ENCODE data around the gene USP9X.
"Not testable (repeated sequence)": the region's sequence is repeated elsewhere in the genome, so short reads cannot be mapped to it uniquely, and the experiment has no call there.

USP9X gene

GRCh38 chrX:41108463-41109205 is 23.4 kb downstream of the USP9X start:
- Histone ChIP-seq H3K9me3 (ENCODE audit: insufficient read depth, low read length) (no peaks in the 10 kb centered on the region), H3K4me3 (ENCODE audit: insufficient read length, low read depth) (no peak overlapping the region), H3K36me3 (ENCODE audit: insufficient read depth, insufficient read length, low read length) (peaks cover 2% of the 10 kb centered on the region), H3K27me3 (ENCODE audit: insufficient read depth, insufficient read length) (no peaks in the 10 kb centered on the region), H3K4me1 (ENCODE audit: insufficient read depth, insufficient read length) (peaks cover 3% of the 10 kb centered on the region), H3K9ac (ENCODE audit: insufficient read length, low read depth) (no peak overlapping the region)
- DNase-seq (ENCODE audit: low read depth, low spot score), result no peak
- TF ChIP-seq YY1 (IDR thresholded peaks at IDR 0.05; ENCODE audit: insufficient read depth, insufficient read length), result no peak
- TF ChIP-seq ZNF274 (IDR thresholded peaks at IDR 0.05; ENCODE audit: low read depth, low read length), result no peak
- TF ChIP-seq SUZ12 (IDR thresholded peaks at IDR 0.05; ENCODE audit: extremely low read depth, insufficient read depth, insufficient read length), result no peak

DNA sequence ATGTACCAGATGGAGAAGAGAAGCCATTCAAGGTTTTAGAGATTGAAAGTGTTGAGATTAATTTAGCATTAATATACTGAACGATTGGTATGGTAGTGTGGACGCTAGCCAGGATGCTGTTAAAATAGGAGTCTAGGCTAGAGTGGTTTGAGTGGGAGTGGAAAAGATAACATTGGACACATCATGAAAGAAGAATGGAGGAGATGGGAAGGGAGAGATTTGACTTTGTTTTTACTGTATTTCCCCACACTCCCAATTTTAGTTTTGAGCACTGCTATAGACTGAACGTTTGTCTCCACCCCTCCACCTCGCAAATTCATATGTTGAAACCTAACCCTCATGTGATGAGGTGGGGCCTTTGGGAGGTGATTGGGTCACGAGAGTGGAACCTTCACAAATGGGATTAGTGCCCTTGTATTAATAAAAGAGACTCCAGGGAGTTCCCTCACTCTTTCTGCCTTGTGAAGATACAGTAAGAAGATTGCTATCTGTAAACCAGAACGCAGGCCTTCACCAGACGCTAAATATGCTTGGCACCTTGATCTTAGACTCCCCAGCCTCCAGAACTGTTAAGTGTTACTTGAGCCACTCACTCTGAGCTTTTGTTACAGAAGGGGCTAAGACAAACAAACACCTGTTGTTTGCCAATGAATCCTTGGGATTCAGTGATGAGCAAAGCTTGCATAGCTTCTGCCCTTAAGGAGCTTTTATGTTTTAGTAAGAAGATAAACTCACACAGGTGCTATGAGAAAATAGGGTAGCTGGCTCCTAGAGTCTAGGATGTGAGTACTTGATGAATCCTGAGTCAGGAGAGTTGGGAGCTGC is 25.8 kb downstream of the USP9X start:
- Histone ChIP-seq H3K27me3 (ENCODE audit: insufficient read depth, insufficient read length) (no peaks in the 10 kb centered on the region), H3K9ac (ENCODE audit: insufficient read length, low read depth) (no peak overlapping the region), H3K9me3 (ENCODE audit: insufficient read depth, low read length) (no peaks in the 10 kb centered on the region), H3K4me3 (ENCODE audit: insufficient read length, low read depth) (no peak overlapping the region), H3K36me3 (ENCODE audit: insufficient read depth, insufficient read length, low read length) (no peaks in the 10 kb centered on the region), H3K4me1 (ENCODE audit: insufficient read depth, insufficient read length) (peaks cover 3% of the 10 kb centered on the region)
- TF ChIP-seq SUZ12 (IDR thresholded peaks at IDR 0.05; ENCODE audit: extremely low read depth, insufficient read depth, insufficient read length) (no peak), YY1 (IDR thresholded peaks at IDR 0.05; ENCODE audit: insufficient read depth, insufficient read length) (no peak), ZNF274 (IDR thresholded peaks at IDR 0.05; ENCODE audit: low read depth, low read length) (no peak)
- no peak for DNase-seq (ENCODE audit: low read depth, low spot score)

DNA sequence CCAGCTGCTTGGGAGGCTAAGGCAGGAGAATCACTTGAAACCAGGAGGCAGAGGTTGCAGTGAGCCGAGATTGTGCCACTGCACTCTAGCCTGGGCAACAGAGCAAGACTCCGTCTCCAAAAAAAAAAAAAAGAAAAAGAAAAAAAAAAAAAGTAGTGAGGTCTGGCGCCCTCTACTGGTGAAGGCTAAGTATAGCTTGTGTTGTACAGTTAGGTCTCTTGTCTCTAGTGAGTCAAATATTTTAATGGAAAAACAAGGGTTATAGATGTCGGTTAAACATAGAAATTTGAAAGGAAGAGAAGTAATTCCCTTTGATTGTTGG is 29.8 kb downstream of the USP9X start:
- not testable (repeated sequence) for DNase-seq (ENCODE audit: low read depth, low spot score); H3K4me1 ChIP-seq (ENCODE audit: insufficient read depth, insufficient read length); H3K4me3 ChIP-seq (ENCODE audit: insufficient read length, low read depth); H3K36me3 ChIP-seq (ENCODE audit: insufficient read depth, insufficient read length, low read length); H3K9ac ChIP-seq (ENCODE audit: insufficient read length, low read depth); H3K9me3 ChIP-seq (ENCODE audit: insufficient read depth, low read length); H3K27me3 ChIP-seq (ENCODE audit: insufficient read depth, insufficient read length)

- no peak for DNase-seq (ENCODE audit: low read depth, low spot score)
- Histone ChIP-seq H3K9ac (ENCODE audit: insufficient read length, low read depth) (no peak overlapping the region), H3K4me1 (ENCODE audit: insufficient read depth, insufficient read length) (no peaks in the 10 kb centered on the region), H3K27me3 (ENCODE audit: insufficient read depth, insufficient read length) (no peaks in the 10 kb centered on the region), H3K9me3 (ENCODE audit: insufficient read depth, low read length) (no peaks in the 10 kb centered on the region), H3K4me3 (ENCODE audit: insufficient read length, low read depth) (no peak overlapping the region), H3K36me3 (ENCODE audit: insufficient read depth, insufficient read length, low read length) (no peaks in the 10 kb centered on the region)
- TF ChIP-seq YY1 (IDR thresholded peaks at IDR 0.05; ENCODE audit: insufficient read depth, insufficient read length) (no peak), SUZ12 (IDR thresholded peaks at IDR 0.05; ENCODE audit: extremely low read depth, insufficient read depth, insufficient read length) (no peak), ZNF274 (IDR thresholded peaks at IDR 0.05; ENCODE audit: low read depth, low read length) (no peak)
These were observed 31.7 kb downstream of the USP9X start for GRCh38 chrX:41116948-41117347.

DNA sequence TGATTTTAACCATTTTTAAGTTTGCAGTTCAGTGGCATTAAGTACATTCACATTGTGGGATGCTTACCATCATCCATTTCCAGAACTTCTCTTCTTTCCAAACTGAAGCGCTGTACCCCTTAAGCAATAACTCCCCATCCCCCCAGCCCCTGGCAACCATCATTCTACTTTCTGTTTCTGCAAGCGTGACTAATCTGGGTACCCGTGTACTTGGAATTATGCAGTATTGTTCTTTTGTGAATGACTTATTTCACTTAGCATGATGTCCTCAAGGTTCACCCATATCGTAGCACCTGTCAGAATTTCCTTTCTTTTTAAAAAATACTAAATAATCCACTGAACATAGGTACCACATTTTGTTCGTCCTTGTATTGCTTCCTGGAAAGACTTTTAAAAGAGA is 32.9 kb downstream of the USP9X start:
- TF ChIP-seq ZNF274 (IDR thresholded peaks at IDR 0.05; ENCODE audit: low read depth, low read length) (no peak), SUZ12 (IDR thresholded peaks at IDR 0.05; ENCODE audit: extremely low read depth, insufficient read depth, insufficient read length) (no peak), YY1 (IDR thresholded peaks at IDR 0.05; ENCODE audit: insufficient read depth, insufficient read length) (no peak)
- no peak for DNase-seq (ENCODE audit: low read depth, low spot score)
- no peak overlapping the region for H3K9ac ChIP-seq (ENCODE audit: insufficient read length, low read depth)
- H3K9me3 ChIP-seq (ENCODE audit: insufficient read depth, low read length), result no peaks in the 10 kb centered on the region
- H3K4me3 ChIP-seq (ENCODE audit: insufficient read length, low read depth), result no peak overlapping the region
- no peaks in the 10 kb centered on the region for H3K4me1 ChIP-seq (ENCODE audit: insufficient read depth, insufficient read length)
- no peaks in the 10 kb centered on the region for H3K36me3 ChIP-seq (ENCODE audit: insufficient read depth, insufficient read length, low read length)
- H3K27me3 ChIP-seq (ENCODE audit: insufficient read depth, insufficient read length), result no peaks in the 10 kb centered on the region

DNA sequence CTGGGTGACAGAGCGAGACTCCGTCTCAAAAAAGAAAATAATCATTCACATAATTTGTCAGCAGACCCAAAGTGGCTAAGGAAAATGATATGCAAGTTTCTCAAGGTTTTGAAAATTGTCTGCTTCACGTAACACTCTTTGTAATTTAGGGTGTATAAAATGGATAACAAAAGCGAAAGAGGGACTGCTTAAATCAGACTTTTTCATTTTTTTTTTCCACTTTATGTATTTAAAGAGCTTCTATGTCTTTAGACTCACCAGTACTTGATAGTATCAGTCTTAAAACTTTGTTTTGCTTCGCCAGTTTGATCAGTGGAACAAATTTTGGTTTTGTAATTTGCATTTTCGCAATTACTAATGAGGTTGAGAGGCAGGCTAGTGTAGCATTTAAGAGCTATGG is 34.6 kb downstream of the USP9X start:
- H3K36me3 ChIP-seq (ENCODE audit: insufficient read depth, insufficient read length, low read length), result peaks cover 12% of the 10 kb centered on the region
- no peaks in the 10 kb centered on the region for H3K27me3 ChIP-seq (ENCODE audit: insufficient read depth, insufficient read length)
- no peak for TF ChIP-seq SUZ12 (IDR thresholded peaks at IDR 0.05; ENCODE audit: extremely low read depth, insufficient read depth, insufficient read length)
- no peak for TF ChIP-seq ZNF274 (IDR thresholded peaks at IDR 0.05; ENCODE audit: low read depth, low read length)
- no peak for TF ChIP-seq YY1 (IDR thresholded peaks at IDR 0.05; ENCODE audit: insufficient read depth, insufficient read length)
- H3K9me3 ChIP-seq (ENCODE audit: insufficient read depth, low read length), result no peaks in the 10 kb centered on the region
- no peaks in the 10 kb centered on the region for H3K4me1 ChIP-seq (ENCODE audit: insufficient read depth, insufficient read length)
- no peak for DNase-seq (ENCODE audit: low read depth, low spot score)
- H3K4me3 ChIP-seq (ENCODE audit: insufficient read length, low read depth), result no peak overlapping the region
- H3K9ac ChIP-seq (ENCODE audit: insufficient read length, low read depth), result no peak overlapping the region

DNA sequence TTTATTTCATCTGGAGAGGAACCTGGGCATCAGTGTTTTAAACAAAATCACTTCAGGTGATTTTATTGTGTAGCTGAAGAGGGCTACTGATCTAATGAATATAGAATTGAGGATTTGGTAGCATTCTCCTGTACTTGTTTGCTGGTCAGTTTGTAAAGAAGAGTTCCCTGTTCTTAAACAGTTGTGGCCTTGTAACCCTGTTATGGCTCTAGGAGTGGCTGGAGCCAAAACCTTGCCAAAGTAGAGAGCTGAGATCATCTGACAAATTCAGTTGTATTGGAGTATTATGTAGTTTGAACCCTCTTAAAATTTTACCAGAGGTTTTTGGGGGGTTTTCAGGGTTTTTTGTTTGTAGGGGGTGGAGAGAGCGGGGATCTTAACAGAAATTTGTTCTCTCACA is 36.5 kb downstream of the USP9X start:
- no peaks in the 10 kb centered on the region for H3K4me1 ChIP-seq (ENCODE audit: insufficient read depth, insufficient read length)
- H3K4me3 ChIP-seq (ENCODE audit: insufficient read length, low read depth), result no peak overlapping the region
- no peaks in the 10 kb centered on the region for H3K27me3 ChIP-seq (ENCODE audit: insufficient read depth, insufficient read length)
- peaks cover 17% of the 10 kb centered on the region for H3K36me3 ChIP-seq (ENCODE audit: insufficient read depth, insufficient read length, low read length)
- no peak overlapping the region for H3K9ac ChIP-seq (ENCODE audit: insufficient read length, low read depth)
- no peak for DNase-seq (ENCODE audit: low read depth, low spot score)
- H3K9me3 ChIP-seq (ENCODE audit: insufficient read depth, low read length), result no peaks in the 10 kb centered on the region
- no peak for TF ChIP-seq ZNF274 (IDR thresholded peaks at IDR 0.05; ENCODE audit: low read depth, low read length)
